HG02981 (cell line): ENCODE results near the gene FBRS.
"Not testable (repeated sequence)": the region's sequence is repeated elsewhere in the genome, so short reads cannot be mapped to it uniquely, and the experiment has no call there.

Source experiments
- ATAC-seq: cut with Tn5 transposase; IDR thresholded peaks from one replicate; pipeline ENCODE4 v1.9.1; 2021; ENCODE audit warnings: mild to moderate bottlenecking, moderate library complexity; ENCODE audit not compliant: unreplicated experiment

The FBRS gene

DNA sequence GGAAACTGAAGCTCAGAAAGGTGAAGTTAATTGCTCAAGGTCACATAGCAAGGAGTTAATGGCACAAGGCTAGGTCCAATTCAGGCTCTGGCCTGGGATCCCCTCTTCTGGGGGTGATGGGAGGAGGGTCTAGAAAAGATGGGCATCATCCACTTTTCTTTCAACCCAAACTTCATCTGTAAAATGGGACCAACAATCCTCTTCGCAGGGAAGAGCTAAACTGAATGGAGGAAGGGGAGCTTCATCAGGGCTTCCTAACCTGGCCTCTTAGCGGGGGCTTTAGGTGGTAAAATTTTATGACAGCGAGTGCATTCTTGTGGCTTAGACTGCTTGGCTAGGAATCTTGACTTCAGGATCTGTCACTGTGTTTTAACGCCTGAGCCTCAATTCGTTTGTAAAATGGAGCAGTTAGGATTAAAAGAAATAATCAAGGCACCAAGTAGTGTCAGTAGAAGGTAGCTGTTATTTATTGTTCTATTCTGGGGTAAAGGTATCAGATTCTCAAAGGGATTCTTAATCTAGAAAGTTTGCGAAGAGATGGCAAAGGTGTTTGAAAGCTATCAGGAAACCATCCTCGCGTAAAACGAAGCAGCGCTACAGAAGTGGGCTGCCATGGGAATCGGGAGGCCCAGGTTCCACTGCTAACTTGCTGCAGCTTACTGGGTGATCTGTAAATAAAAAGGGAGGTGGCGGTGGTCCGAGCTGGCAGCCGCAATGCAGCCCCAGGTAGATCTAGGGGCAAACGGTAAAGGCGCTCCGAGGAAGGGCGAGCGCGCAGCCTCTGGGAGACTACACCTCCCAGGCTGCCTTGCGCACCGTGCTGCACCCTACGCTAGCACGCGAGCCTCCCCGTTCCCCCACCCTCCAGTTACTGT is 39.3 kb downstream of the FBRS start:
- ATAC-seq, result peak; percentile 83

DNA sequence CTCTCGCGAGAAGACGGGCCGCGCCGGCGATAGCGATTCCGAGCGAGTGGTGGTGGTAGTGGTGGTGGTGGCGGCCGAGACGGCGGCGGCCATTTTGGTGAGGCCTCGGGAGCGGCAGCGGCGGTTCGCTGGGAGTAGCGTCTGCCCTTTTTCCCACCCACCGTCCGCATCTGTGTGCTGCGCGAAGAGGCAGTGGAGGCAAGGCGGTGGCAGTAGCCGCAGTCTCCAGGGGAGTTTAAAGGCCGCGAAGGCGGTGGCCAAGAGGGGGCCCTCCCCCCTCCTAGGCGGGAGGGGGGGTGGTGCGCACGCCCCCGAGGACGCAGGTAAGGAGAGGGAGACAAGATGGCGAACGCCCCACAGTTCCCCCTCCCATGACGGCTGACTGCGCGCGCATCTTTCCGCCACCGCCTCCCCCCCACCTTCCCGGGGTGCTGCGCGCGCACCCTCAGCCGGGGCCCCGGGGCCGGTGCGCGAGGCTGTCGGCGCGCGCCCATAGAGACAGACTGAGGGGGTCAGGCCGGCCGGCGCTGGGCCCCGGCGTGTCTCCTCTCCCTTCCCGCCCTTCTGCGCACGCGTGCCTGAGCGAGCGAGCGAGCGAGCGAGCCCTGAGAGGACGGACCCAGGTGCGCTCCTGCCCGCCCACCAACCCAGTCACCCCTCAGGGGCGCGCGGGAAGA is 40.0 kb downstream of the FBRS start:
- peak; percentile 54 for ATAC-seq

DNA sequence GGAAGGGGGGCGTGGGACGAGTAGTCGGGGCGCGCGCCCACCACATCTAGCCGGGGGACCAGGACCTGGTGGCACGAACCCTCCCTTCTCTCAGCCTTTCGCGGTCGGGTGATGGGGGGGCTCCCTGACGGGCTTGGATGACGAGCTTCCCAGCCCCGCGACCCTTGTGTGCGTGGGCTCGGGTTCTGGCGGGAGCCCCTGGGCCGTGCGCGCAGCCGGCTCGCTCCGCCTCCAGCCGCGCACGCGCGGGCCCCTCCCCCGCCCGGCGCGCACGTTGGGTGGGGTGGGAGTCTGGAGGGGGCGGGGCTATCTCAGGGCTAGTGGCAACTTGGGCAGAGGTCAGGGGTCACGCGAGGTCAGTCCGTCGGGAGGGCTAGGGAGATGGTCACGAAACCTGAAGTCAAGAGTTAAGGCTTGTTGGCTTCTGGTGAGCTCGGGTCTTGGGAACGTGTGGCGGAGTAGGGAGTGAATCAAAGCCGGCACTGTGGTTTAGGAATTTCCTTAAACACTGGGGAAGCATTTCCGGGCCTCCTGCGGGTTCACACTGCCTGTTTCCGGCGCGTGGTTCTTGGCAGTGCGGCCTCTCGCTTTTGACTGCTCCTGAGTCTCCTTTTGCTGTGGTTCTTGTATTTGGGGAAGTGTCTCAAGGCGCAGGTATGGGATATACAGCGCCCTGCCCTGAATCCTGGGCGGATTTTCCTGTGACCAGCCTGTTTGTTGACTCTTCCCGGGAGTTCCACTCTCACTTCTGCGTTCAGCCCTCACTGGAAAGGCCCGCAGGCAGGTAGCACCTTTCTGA is 40.8 kb downstream of the FBRS start, which contains the start of gene SRCAP:
Gene SRCAP (plus strand): TSS at position 356 of the 799 bp plus-strand sequence. CDS start 1,654 bp downstream, outside the sequence.
- peak; percentile 29 for ATAC-seq

DNA sequence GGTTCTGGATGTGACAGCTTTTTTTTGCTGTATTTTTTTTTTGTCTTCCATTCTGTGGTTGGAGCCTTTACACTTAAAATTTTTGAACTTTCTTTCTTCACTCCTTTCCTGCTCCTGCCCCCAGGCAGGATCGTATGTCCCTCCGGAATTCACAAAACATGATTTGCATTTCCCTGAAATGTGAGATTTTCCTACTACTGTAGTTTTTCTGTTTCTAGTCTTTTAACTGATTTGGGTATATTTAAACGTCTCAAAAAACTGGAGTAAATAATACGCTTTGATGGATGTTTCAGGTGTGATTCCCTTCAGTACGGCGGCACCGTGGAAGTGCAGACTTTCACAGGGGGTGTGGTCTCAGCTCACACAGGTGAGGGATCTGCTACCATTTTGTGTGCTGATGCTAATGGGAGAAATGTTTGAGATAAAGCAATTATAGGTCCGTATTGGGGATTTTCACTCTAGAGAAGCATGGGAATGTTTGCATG is 41.4 kb downstream of the FBRS start:
- ATAC-seq, result no peak

DNA sequence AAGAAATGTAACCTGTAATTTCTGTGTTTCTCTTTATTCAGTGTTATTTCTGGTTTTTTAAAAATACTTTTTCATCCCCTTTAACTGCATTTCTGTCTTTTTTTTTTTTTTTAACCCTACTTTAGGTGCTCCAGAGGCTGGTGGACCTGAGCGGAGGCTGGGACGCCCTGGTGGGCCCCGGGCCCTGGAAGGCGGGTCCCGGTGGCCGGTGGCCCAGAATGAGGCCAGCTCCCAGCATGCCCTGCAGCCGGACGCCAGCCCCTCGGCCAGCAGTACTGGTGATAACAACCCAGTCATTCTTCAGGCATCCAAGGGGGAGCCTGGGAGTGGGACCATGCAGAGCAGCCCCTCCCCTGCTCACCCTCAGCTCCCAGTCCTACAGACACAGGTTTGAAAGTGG is 42.3 kb downstream of the FBRS start:
- ATAC-seq, result no peak

DNA sequence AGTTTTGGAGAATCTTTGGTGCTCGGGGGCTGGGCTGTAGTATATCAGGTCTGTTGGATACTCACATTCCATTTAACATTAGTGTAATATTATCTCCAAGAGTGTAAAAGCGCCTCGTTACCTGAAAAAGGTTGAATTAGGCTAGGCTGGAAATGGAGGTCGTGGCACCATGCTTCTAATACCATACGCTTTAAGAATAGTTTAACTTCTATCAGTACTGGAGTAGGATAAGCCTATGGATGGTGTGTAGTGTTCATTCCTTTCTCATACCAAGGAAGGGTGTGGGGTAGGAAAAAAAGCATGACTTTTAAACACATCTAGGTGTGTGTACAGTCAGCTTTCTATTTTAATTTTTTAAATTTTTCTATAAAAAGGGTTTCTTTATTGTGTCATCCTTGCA is 42.7 kb downstream of the FBRS start:
- ATAC-seq, result no peak

DNA sequence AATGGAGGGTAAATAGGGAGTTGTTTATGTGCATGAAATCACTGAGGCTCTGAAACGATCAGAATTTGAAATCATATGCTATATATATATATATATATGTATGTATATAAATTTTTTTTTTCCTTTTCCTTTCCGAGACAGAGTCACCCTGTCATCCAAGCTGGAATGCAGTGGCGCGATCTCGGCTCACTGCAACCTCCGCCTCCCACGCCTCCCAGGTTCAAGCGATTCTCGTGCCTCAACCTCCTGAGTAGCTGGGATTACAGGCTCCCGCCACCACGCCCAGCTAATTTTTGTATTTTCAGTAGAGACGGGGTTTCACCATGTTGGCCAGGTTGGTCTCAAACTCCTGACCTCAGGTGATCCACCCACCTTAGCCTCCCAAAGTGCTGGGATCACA is 44.8 kb downstream of the FBRS start:
- ATAC-seq, result not testable (repeated sequence)

DNA sequence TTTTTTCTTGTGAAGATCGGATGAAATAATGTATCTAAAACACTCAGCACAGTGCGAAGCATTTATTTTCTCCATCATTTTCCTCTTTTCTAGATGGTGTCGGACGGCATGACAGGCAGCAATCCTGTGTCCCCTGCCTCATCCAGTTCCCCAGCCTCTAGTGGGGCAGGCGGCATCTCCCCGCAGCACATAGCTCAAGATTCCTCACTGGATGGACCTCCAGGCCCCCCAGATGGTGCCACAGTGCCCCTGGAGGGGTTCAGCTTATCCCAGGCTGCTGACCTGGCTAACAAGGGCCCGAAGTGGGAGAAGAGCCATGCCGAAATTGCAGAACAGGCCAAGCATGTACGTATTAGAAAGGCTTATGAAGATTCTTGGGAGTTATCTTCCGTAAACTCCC is 45.7 kb downstream of the FBRS start:
- ATAC-seq, result no peak

DNA sequence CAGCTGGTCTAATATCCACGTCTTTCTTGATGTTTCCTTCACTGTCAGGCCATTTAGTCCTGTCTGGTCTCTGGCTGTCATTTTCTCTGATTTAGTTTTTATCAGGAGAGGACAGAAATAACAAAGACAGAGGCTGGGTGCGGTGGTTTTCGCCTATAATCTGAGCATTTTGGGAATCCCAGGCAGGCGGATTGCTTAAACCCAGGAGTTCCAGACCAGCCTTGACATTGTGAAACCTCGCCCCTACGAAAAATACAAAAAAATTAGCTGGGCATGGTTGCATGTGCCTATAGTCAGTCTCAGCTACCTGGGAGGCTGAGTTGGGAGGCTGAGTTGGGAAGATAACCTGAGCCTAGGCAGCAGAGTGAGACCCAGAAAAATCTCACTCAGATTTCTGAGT is 47.8 kb downstream of the FBRS start:
- no peak for ATAC-seq

DNA sequence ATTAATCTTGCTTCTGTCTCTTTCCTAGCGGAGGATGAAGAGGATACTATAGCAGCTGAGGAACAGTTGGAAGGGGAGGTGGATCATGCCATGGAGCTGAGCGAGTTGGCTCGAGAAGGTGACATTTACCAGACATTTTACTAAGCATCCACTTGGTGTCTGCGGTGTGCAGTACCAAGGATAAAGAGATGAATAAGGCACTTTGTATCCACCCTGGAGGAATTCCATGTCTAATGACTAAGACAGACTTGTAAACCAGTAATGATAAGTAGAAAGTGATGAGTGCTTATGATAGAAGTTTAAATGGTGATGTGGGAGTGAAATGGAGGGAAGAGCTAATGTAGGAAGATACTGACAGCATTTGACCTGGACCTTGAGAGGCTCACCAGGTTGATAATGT is 52.7 kb downstream of the FBRS start:
- ATAC-seq, result no peak

DNA sequence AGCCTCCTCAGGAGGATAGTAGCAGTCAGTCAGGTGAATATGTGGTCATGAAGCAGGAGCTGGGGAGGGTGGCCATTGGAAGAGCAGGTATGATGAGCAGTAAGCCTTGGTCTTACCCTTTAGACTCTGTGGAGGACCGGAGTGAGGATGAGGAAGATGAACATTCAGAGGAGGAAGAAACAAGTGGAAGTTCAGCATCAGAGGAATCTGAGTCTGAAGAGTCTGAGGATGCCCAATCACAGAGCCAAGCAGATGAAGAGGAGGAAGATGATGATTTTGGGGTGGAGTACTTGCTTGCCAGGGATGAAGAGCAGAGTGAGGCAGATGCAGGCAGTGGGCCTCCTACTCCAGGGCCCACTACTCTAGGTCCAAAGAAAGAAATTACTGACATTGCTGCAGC is 53.5 kb downstream of the FBRS start:
- no peak for ATAC-seq

DNA sequence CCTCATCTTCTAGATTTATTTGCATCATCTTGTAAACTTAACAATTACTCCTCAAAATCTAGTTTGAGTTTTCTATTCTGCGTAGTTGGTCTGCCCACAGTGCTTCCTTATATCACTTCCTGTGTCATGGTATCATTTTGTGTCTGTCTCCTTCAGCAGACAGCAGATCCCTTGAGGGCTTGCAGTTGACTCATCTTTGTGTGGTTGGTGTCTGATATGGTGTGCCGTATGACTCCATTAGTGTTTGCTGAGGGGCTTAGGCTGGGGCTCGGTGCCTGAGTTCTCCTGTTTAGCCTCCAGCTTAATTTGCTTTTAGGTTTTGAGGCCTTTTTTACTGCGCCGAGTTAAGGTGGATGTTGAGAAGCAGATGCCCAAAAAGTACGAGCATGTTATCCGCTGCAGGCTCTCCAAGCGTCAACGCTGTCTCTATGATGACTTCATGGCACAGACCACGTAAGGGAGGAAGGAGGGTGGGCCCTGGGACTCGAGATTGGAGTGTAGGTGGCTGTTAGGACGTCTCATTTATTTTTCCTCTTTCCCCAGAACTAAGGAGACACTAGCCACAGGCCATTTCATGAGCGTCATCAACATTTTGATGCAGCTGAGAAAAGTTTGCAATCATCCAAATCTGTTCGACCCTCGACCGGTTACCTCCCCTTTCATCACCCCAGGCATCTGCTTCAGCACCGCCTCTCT is 57.7 kb downstream of the FBRS start:
- no peak for ATAC-seq

DNA sequence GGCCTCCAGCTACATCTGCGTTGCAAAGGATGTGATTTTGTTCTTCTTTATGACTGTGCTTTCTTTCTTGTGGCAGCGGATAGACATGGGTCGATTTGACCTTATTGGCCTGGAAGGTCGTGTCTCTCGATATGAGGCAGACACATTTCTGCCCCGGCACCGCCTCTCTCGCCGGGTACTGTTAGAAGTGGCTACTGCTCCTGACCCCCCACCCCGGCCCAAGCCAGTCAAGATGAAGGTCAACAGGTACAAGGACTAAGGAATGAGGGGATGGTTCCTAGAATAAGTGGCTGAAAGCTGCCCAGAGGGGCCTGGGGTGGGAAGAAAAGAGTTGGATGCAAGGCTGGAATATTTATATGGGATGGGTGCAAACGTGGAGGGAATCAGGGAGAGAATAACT is 61.9 kb downstream of the FBRS start:
- no peak for ATAC-seq
